Measurements from ENCODE around the gene ACACA. TPM values are rescaled to one million over a fixed set of nuclear protein-coding genes. Genes with fewer than 3 reads are reported as not detected.

The ACACA gene
- total RNA-seq, 1 donor from 2014 or later: 145 TPM

DNA sequence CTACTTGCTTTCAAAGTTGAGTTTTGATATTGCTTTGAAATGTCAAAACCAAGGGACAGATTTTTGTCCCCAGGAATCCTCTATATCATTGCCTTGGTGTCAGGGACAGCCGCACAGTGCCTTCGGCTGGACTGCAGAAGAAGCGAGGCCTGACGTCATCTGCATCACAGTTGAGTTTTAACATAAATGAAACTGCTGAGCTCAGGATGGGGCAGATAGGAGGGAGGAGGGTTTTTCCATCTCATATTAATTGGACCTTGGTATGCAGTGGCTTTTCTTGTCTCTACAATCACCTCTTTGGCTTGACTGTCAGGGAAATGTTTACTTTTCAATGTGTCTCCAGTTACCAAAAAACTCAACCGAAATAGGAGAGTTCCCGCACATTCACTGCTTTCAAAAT lies 346.5 kb downstream of the ACACA start:
- no peak overlapping the region for H3K4me3 Mint-ChIP-seq (ENCODE audit: unreplicated experiment)
- no peak overlapping the region for H3K27ac Mint-ChIP-seq (ENCODE audit: unreplicated experiment)
- H3K36me3 Mint-ChIP-seq (ENCODE audit: unreplicated experiment): no peaks in the 10 kb centered on the region
- peaks cover 2% of the 10 kb centered on the region for H3K27me3 Mint-ChIP-seq (ENCODE audit: unreplicated experiment)
- H3K9me3 Mint-ChIP-seq (ENCODE audit: unreplicated experiment): peaks cover 6% of the 10 kb centered on the region
- DNase-seq: no peak
- peaks cover 32% of the 10 kb centered on the region for H3K4me1 Mint-ChIP-seq (ENCODE audit: low read depth, unreplicated experiment)
- TF ChIP-seq, protein P1, sequence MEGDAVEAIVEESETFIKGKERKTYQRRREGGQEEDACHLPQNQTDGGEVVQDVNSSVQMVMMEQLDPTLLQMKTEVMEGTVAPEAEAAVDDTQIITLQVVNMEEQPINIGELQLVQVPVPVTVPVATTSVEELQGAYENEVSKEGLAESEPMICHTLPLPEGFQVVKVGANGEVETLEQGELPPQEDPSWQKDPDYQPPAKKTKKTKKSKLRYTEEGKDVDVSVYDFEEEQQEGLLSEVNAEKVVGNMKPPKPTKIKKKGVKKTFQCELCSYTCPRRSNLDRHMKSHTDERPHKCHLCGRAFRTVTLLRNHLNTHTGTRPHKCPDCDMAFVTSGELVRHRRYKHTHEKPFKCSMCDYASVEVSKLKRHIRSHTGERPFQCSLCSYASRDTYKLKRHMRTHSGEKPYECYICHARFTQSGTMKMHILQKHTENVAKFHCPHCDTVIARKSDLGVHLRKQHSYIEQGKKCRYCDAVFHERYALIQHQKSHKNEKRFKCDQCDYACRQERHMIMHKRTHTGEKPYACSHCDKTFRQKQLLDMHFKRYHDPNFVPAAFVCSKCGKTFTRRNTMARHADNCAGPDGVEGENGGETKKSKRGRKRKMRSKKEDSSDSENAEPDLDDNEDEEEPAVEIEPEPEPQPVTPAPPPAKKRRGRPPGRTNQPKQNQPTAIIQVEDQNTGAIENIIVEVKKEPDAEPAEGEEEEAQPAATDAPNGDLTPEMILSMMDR (IDR thresholded peaks at IDR 0.05; ENCODE audit: partially characterized antibody, unreplicated experiment): no peak

DNA sequence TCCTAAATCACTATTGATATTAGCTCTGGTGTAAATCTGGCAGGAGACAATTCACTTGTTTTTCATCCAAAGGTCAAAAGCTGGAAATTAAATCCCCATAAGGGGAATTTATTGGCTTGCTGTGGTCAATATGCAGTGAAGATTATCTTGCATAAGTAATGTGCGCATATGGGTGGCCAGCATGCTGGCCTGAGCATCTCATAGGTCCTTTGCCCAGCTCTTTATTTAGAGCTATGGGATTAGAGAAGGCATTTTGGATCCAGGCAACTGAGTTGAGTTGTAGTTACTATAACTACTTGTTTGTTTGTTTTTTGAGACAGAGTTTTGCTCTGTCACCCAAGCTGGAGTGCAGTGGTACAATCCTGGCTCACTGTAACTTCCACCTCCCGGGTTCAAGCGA lies 347.1 kb downstream of the ACACA start:
- Mint-ChIP-seq H3K27me3 (ENCODE audit: unreplicated experiment) (peaks cover 2% of the 10 kb centered on the region), H3K36me3 (ENCODE audit: unreplicated experiment) (no peaks in the 10 kb centered on the region), H3K4me3 (ENCODE audit: unreplicated experiment) (no peak overlapping the region), H3K4me1 (ENCODE audit: low read depth, unreplicated experiment) (peaks cover 28% of the 10 kb centered on the region), H3K9me3 (ENCODE audit: unreplicated experiment) (peaks cover 6% of the 10 kb centered on the region), H3K27ac (ENCODE audit: unreplicated experiment) (no peak overlapping the region)
- no peak for DNase-seq
- TF ChIP-seq, protein P1 (IDR thresholded peaks at IDR 0.05; ENCODE audit: partially characterized antibody, unreplicated experiment): no peak

DNA sequence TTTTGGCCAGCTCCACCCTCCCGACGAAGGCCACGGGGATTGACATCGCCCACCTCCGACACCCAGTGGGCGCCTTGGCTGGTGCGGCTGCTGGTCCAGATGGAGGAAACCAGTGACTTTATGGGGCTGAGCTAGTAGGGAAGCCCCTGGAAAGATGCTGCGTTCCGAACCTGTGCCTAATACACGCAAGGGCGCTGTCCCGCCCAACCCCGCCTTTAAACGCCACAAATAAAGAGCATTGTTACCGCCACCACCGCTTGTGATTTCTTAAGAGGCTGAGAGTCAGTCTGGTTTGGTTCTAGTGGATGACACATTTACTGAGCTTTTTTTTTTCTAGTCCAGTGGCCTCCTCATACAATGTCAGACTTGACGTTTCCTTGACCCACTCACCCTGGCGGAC lies 350.0 kb downstream of the ACACA start:
- Mint-ChIP-seq H3K9me3 (ENCODE audit: unreplicated experiment) (no peaks in the 10 kb centered on the region), H3K4me1 (ENCODE audit: low read depth, unreplicated experiment) (peaks cover 17% of the 10 kb centered on the region), H3K36me3 (ENCODE audit: unreplicated experiment) (no peaks in the 10 kb centered on the region), H3K4me3 (ENCODE audit: unreplicated experiment) (no peak overlapping the region), H3K27me3 (ENCODE audit: unreplicated experiment) (no peaks in the 10 kb centered on the region), H3K27ac (ENCODE audit: unreplicated experiment) (no peak overlapping the region)
- TF ChIP-seq, protein P1 (IDR thresholded peaks at IDR 0.05; ENCODE audit: partially characterized antibody, unreplicated experiment): no peak
- no peak for DNase-seq

DNA sequence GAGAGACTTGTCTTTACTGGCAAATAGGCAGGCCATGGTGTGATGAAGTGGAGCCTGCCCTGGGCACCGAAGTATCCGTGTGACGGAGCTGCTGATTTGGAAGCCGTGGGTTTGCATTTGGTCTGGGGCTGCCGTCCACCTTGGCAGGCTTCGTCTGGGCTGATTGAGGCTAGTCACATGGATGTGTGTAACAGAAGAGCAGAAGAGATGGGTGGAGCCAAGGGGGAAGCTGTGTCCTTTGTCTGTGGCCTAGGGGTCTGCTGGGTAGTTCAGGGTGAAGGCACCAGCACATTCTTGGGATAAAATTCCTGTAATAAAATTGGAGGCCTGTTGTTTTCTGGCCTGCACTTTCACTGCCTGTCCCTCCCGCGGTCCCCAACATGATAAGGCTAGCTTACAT lies 351.7 kb downstream of the ACACA start:
- H3K36me3 Mint-ChIP-seq (ENCODE audit: unreplicated experiment): no peaks in the 10 kb centered on the region
- TF ChIP-seq, protein P1 (IDR thresholded peaks at IDR 0.05; ENCODE audit: partially characterized antibody, unreplicated experiment): no peak
- DNase-seq: no peak
- H3K27me3 Mint-ChIP-seq (ENCODE audit: unreplicated experiment): no peaks in the 10 kb centered on the region
- no peak overlapping the region for H3K27ac Mint-ChIP-seq (ENCODE audit: unreplicated experiment)
- H3K9me3 Mint-ChIP-seq (ENCODE audit: unreplicated experiment): no peaks in the 10 kb centered on the region
- H3K4me1 Mint-ChIP-seq (ENCODE audit: low read depth, unreplicated experiment): peaks cover 18% of the 10 kb centered on the region
- H3K4me3 Mint-ChIP-seq (ENCODE audit: unreplicated experiment): no peak overlapping the region

DNA sequence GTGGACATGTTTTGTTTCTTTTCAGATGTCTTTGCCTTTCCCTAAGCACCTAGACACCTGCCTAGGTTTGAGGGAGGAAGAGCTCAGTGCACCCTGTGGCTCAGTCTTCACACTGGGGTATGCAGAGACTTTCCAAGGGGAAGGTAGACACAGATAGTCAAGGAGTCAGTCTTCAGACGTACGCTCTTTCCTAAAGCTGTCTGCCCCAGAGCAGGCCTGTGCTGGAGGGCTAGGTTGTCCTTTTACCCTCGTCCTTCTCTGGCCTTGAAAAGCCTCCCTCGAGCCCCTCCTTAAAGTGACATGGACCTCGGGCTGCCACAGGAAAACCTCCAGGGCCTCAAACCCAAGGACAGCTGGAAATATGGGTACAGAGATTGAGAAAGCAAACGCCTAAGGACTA lies 354.2 kb downstream of the ACACA start:
- Mint-ChIP-seq H3K9me3 (ENCODE audit: unreplicated experiment) (no peaks in the 10 kb centered on the region), H3K36me3 (ENCODE audit: unreplicated experiment) (no peaks in the 10 kb centered on the region), H3K4me3 (ENCODE audit: unreplicated experiment) (no peak overlapping the region), H3K4me1 (ENCODE audit: low read depth, unreplicated experiment) (peaks cover 21% of the 10 kb centered on the region), H3K27ac (ENCODE audit: unreplicated experiment) (no peak overlapping the region), H3K27me3 (ENCODE audit: unreplicated experiment) (peaks cover 2% of the 10 kb centered on the region)
- TF ChIP-seq, protein P1 (IDR thresholded peaks at IDR 0.05; ENCODE audit: partially characterized antibody, unreplicated experiment): no peak
- DNase-seq: no peak
